H1 (cell line): ENCODE measurements around the gene C1orf174. TPM values are rescaled to one million over a fixed set of nuclear protein-coding genes. Genes with fewer than 3 reads are reported as not detected.

Experiments
- CHD7 ChIP-seq: fragments of 300-600 bp; sonication (generic); IDR thresholded peaks from 2 replicates; pipeline ENCODE4 v1.7.1; 2012; ENCODE audit warnings: low read length, moderate library complexity, mild to moderate bottlenecking, inconsistent platforms; ENCODE audit not compliant: insufficient replicate concordance
- CTCF ChIP-seq, 3 experiments: IDR thresholded peaks; 1 replicate in 2 of 3; 2 replicates in 1 of 3; pipeline versions ENCODE4 v1.5.1 to v1.6.1; 2011; ENCODE audit warnings: low read length in 3 of 3, mild to moderate bottlenecking in 3 of 3, inconsistent platforms in 2 of 3, low read depth in 1 of 3, moderate library complexity in 1 of 3; ENCODE audit not compliant: insufficient read depth in 1 of 3; ENCODE audit errors: control extremely low read depth in 1 of 3
- E2F6 ChIP-seq: IDR thresholded peaks from 2 replicates; pipeline ENCODE4 v1.6.1; 2012; ENCODE audit warnings: inconsistent platforms
- EGR1 ChIP-seq: IDR thresholded peaks from 2 replicates; pipeline ENCODE4 v1.6.1; 2011; ENCODE audit warnings: low read depth, low read length, borderline replicate concordance
- FOSL1 ChIP-seq: IDR thresholded peaks from 2 replicates; pipeline ENCODE4 v1.6.1; 2011; ENCODE audit warnings: mild to moderate bottlenecking, low read depth, low read length, moderate library complexity; ENCODE audit not compliant: insufficient read depth
- HDAC6 ChIP-seq: IDR thresholded peaks from one replicate; pipeline ENCODE4 v1.7.1; 2012; ENCODE audit warnings: low read depth, mild to moderate bottlenecking, inconsistent platforms, low read length, moderate library complexity
- JUND ChIP-seq: IDR thresholded peaks from 2 replicates; pipeline ENCODE4 v1.6.1; 2011; ENCODE audit warnings: mild to moderate bottlenecking, improper control_type of control experiment, low read length
- PHF8 ChIP-seq: fragments of 200-600 bp; sonication (generic); conservative IDR thresholded peaks from 2 replicates; pipeline ENCODE4 v1.7.1; 2012; ENCODE audit warnings: low read depth, mild to moderate bottlenecking, inconsistent platforms, low read length, moderate library complexity
- SP4 ChIP-seq: IDR thresholded peaks from 2 replicates; pipeline ENCODE4 v1.6.1; 2012; ENCODE audit warnings: low read length, inconsistent platforms
- polyA plus RNA-seq, 7 experiments: library from polyadenylated mRNA; depleted of rRNA in 3 of 7; stranded (reverse) in 5 of 7; unstranded in 2 of 7; fragments of >200 nt in 5 of 7; fragments of 200-250 nt in 2 of 7; gene quantifications; 1 replicate in 5 of 7; 2 replicates in 1 of 7; 4 replicates in 1 of 7; pipeline versions ENCODE4 v1.2.1 to v1.2.3, GENCODE V29; 2011 to 2013; ENCODE audit warnings: missing spikeins in 2 of 7, mixed read lengths in 2 of 7
- total RNA-seq: library from RNA; stranded (reverse); fragmentation: NEBNext Ultra II Directional; extraction: Animal tissue kit (Norgen Biotek cat#: 25700); gene quantifications from 2 replicates; pipeline ENCODE4 v1.2.1, GENCODE V29; 2021

C1orf174 gene
- total and polyA plus RNA-seq, 2 of the 8 experiments (the other 6 are each of a cell fraction or from before 2014, with no cell fraction given): 28.4 to 32.4 TPM

- TF ChIP-seq CHD7 (no peak), CTCF (IDR thresholded peaks at IDR 0.05; ENCODE audit: control extremely low read depth in 1 of 3, insufficient read depth in 1 of 3, low read depth in 1 of 3, low read length in 3 of 3) (no peak), FOSL1 (no peak), JUND (no peak), SP4 (no peak), E2F6 (no peak), EGR1 (no peak), PHF8 (no peak), HDAC6 (no peak)
These were observed 10.1 kb downstream of the C1orf174 start (continued) for GRCh38 chr1:3889936-3890335.
